Coronary artery (tissue), 2 donors: ENCODE data around the gene HOXA10.

Source experiments
- DNase-seq: peaks from one replicate; pipeline ENCODE4 v3.0.0-alpha.2; 2017; ENCODE audit warnings: low spot score
- H3K27ac ChIP-seq, 2 donors: fragments of 200-600 bp; sonication (generic); one replicate each; pipeline ENCODE4 v1.5.1; 2016 to 2019
- H3K4me3 ChIP-seq: fragments of 200-600 bp; sonication (generic); 2 replicates; pipeline ENCODE4 v1.5.1; 2016; ENCODE audit warnings: mild to moderate bottlenecking, moderate library complexity
- CTCF ChIP-seq: fragments of 200-600 bp; sonication (generic); IDR thresholded peaks from one replicate; pipeline ENCODE4 v1.5.1; 2019; ENCODE audit warnings: antibody characterized with exemption

The HOXA10 gene

GRCh38 chr7:27214239-27214950, 40.3 kb upstream of the HOXA10 start:
- no peak overlapping the region for H3K27ac ChIP-seq
- no peak overlapping the region for H3K4me3 ChIP-seq
- TF ChIP-seq CTCF = no peak
- DNase-seq = no peak

- Histone ChIP-seq H3K4me3 (peak overlapping the region; percentile 42), H3K27ac (no peak overlapping the region)
- no peak for TF ChIP-seq CTCF
- DNase-seq = no peak
These were observed 39.5 kb upstream of the HOXA10 start for GRCh38 chr7:27213433-27214238.

GRCh38 chr7:27212497-27213432, 38.6 kb upstream of the HOXA10 start:
- Histone ChIP-seq H3K4me3 (peak overlapping the region; percentile 42), H3K27ac (no peak overlapping the region)
- no peak for TF ChIP-seq CTCF
- DNase-seq = no peak

- no peak overlapping the region for H3K27ac ChIP-seq
- H3K4me3 ChIP-seq = no peak overlapping the region
- DNase-seq = no peak
- no peak for TF ChIP-seq CTCF
These were observed 37.7 kb upstream of the HOXA10 start for GRCh38 chr7:27211764-27212204.

- TF ChIP-seq CTCF = no peak
- DNase-seq = no peak
- Histone ChIP-seq H3K27ac (no peak overlapping the region), H3K4me3 (no peak overlapping the region)
These were observed 36.9 kb upstream of the HOXA10 start for GRCh38 chr7:27211084-27211446.

- peak overlapping the region; percentile 44 for H3K4me3 ChIP-seq
- TF ChIP-seq CTCF = peak; percentile 42
- H3K27ac ChIP-seq = no peak overlapping the region
- peak; percentile 70 for DNase-seq
These were observed 36.4 kb upstream of the HOXA10 start for GRCh38 chr7:27210441-27211083.
